Measurements from ENCODE around the gene HRC. TPM values are rescaled to one million over a fixed set of nuclear protein-coding genes. Genes with fewer than 3 reads are reported as not detected.

HRC gene
- total and polyA plus RNA-seq, 2 donors (not counting 3 experiments of a cell fraction or from before 2014, with no cell fraction given), result not detected

DNA sequence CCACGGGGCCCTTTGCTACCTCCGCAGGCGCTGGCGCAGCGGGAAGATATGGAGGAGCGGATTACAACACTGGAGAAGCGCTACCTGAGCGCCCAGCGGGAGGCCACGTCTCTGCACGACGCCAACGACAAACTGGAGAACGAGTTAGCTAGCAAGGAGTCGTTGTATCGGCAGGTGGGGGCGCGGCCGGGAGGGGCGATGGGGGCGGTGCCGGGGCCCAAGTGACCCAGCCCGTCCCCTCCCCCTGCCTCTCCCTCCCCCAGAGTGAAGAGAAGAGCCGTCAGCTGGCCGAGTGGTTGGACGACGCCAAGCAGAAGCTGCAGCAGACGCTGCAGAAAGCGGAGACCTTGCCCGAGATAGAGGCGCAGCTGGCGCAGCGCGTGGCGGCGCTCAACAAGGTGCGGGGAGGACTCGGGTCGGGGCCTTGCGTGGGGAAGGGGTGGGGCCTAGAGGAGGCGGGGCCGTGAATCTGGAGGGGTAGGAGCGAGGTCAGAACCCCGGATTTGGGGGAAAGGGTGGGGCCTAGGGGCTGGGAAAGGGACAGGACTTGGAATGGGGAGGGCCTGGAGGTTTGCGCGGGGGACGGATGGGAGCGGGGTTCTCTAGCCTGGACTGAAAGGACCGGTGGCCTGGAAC lies 22.1 kb downstream of the HRC start:
- no peaks in the 10 kb centered on the region for H3K79me2 ChIP-seq (ENCODE audit: control insufficient read depth, insufficient read depth, low read length)
- ChIA-PET CTCF (interaction anchor here (0.6 to 5.2 kb wide), 12 partner anchors 8 to 140 kb away, joined by 3 to 35 read pairs (median 7); partner anchors contain the start of genes GYS1, LIN7B, PPFIA3 and RUVBL2), POLR2A (interaction anchor here (0.6 to 1.2 kb wide), 2 partner anchors 9 to 66 kb away, joined by 3 to 5 read pairs; no protein-coding TSS in a partner anchor)
- H3K9ac ChIP-seq (replicated peaks; ENCODE audit: extremely low read depth, insufficient read depth, low read length), result no peak overlapping the region
- H3K27me3 ChIP-seq (ENCODE audit: control insufficient read depth in 2 of 2, insufficient read depth in 2 of 2, low read length in 2 of 2), result peaks cover 0 to 7% of the 10 kb centered on the region in 2 experiments
- H4K20me1 ChIP-seq (replicated peaks; ENCODE audit: control insufficient read depth, extremely low read depth, insufficient read depth, low read length), result no peaks in the 10 kb centered on the region
- intact Hi-C loops (cut with micrococcal nuclease), result no loop called here
- no peak overlapping the region for H3K4me2 ChIP-seq (ENCODE audit: insufficient read depth, low read length)
- no TSS peak for BruUV-seq (replicated peaks)
- no peaks in the 10 kb centered on the region for H3K9me3 ChIP-seq (replicated peaks; ENCODE audit: control insufficient read depth, insufficient read depth, low read length)
- no peaks in the 10 kb centered on the region for H3K36me3 ChIP-seq (ENCODE audit: control insufficient read depth in 2 of 2, extremely low read depth in 1 of 2, insufficient read depth in 2 of 2, low read length in 2 of 2)
- DNase-seq (ENCODE audit: low read depth, low spot score), result no peak
- no peaks in the 10 kb centered on the region for H3K9me1 ChIP-seq (replicated peaks; ENCODE audit: control insufficient read depth, extremely low read depth, insufficient read depth, low read length)
- dilution Hi-C loops (cut with MboI; ENCODE audit: extremely low pct_ligation_motif_present, low sequenced_read_pairs), result no loop called here
- no peaks in the 10 kb centered on the region for H3K4me1 ChIP-seq (ENCODE audit: control insufficient read depth, extremely low read depth, insufficient read depth, low read length)
- TF ChIP-seq POLR2AphosphoS5 (IDR thresholded peaks at IDR 0.05; ENCODE audit: insufficient read depth, low read depth, low read length) (no peak), JUN (IDR thresholded peaks at IDR 0.05; ENCODE audit: borderline replicate concordance, insufficient read depth, insufficient read length, low read depth) (no peak), MYC (IDR thresholded peaks at IDR 0.05; ENCODE audit: low read depth, low read length) (no peak), GATA2 (IDR thresholded peaks at IDR 0.05; ENCODE audit: insufficient read depth, insufficient read length, low read depth, low read length) (no peak), FOS (IDR thresholded peaks at IDR 0.05; ENCODE audit: borderline replicate concordance, insufficient read depth, low read length) (no peak), EZH2 (IDR thresholded peaks at IDR 0.05; ENCODE audit: borderline replicate concordance, low read depth, low read length, severe bottlenecking) (no peak), POLR2A (IDR thresholded peaks at IDR 0.05; ENCODE audit: low read depth, low read length) (no peak)
- TF ChIP-seq, protein P1, sequence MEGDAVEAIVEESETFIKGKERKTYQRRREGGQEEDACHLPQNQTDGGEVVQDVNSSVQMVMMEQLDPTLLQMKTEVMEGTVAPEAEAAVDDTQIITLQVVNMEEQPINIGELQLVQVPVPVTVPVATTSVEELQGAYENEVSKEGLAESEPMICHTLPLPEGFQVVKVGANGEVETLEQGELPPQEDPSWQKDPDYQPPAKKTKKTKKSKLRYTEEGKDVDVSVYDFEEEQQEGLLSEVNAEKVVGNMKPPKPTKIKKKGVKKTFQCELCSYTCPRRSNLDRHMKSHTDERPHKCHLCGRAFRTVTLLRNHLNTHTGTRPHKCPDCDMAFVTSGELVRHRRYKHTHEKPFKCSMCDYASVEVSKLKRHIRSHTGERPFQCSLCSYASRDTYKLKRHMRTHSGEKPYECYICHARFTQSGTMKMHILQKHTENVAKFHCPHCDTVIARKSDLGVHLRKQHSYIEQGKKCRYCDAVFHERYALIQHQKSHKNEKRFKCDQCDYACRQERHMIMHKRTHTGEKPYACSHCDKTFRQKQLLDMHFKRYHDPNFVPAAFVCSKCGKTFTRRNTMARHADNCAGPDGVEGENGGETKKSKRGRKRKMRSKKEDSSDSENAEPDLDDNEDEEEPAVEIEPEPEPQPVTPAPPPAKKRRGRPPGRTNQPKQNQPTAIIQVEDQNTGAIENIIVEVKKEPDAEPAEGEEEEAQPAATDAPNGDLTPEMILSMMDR (IDR thresholded peaks at IDR 0.05; ENCODE audit: extremely low read depth in 1 of 2, insufficient read depth in 1 of 2, low read depth in 1 of 2, low read length in 2 of 2), result no peak
- TF ChIP-seq, protein P2, sequence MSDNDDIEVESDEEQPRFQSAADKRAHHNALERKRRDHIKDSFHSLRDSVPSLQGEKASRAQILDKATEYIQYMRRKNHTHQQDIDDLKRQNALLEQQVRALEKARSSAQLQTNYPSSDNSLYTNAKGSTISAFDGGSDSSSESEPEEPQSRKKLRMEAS (IDR thresholded peaks at IDR 0.05; ENCODE audit: insufficient read depth, insufficient read length), result no peak
- H2AFZ ChIP-seq (ENCODE audit: low read depth, low read length), result no peak overlapping the region
- no peak overlapping the region for H3K4me3 ChIP-seq (replicated peaks in 1 of 3; ENCODE audit: insufficient read depth in 1 of 3, low read depth in 1 of 3, low read length in 3 of 3)
- FAIRE-seq, result no peak
- H3K27ac ChIP-seq (ENCODE audit: insufficient read depth, low read depth, low read length), result no peak overlapping the region

Data from endothelial cell of umbilical vein (primary cell).